Caco-2 (cell line): Measurements from ENCODE around the gene PLA2G4D. TPM values are rescaled to one million over a fixed set of nuclear protein-coding genes. Genes with fewer than 3 reads are reported as not detected.

Experiments used
- BruUV-seq: library from RNA; stranded (reverse); fragments of 400-500 nt; replicated peaks from 2 replicates; lab custom pipeline; 2021; lab: Mats Ljungman, UMichigan
- CTCF ChIA-PET: fragments of 300-600 bp; sonication (Branson Sonifier 250); formaldehyde crosslinking; loops from one replicate; lab custom pipeline; 2022; ENCODE audit warnings: antibody characterized with exemption; lab: Charles Lee
- POLR2A ChIA-PET: fragments of 300-600 bp; sonication (Branson Sonifier 250); formaldehyde crosslinking; loops from one replicate; lab custom pipeline; 2022; ENCODE audit warnings: antibody characterized with exemption; lab: Charles Lee
- DNase-seq, 2 experiments: peaks; one replicate each; pipeline versions ENCODE4 v3.0.0 to v3.0.0-alpha.2; 2020 to 2022
- H3K27me3 ChIP-seq: replicated peaks from 2 replicates; pipeline ENCODE4 v1.6.0; 2011; ENCODE audit warnings: low read length; ENCODE audit not compliant: control insufficient read depth, insufficient read depth
- H3K36me3 ChIP-seq: 2 replicates; pipeline ENCODE4 v1.5.1; 2011; ENCODE audit warnings: low read length; ENCODE audit not compliant: control insufficient read depth, insufficient read depth
- H3K4me1 ChIP-seq: fragments of 250-450 bp; sonication (Bioruptor Pico); 2 replicates; pipeline ENCODE4 v1.5.1; 2020; ENCODE audit warnings: mild to moderate bottlenecking
- H3K4me3 ChIP-seq: 2 replicates; pipeline ENCODE4 v1.5.1; 2011; ENCODE audit warnings: low read depth, mild to moderate bottlenecking, control low read depth, low read length
- H3K9me3 ChIP-seq: fragments of 250-450 bp; sonication (Bioruptor Pico); 2 replicates; pipeline ENCODE4 v1.5.1; 2020; ENCODE audit warnings: mild to moderate bottlenecking, moderate library complexity
- H3K27ac Mint-ChIP-seq: one replicate; pipeline ENCODE4 v1.8.0; 2022; ENCODE audit warnings: mixed read lengths; ENCODE audit not compliant: unreplicated experiment
- H3K27me3 Mint-ChIP-seq: one replicate; pipeline ENCODE4 v1.8.0; 2022; ENCODE audit warnings: mixed read lengths; ENCODE audit not compliant: insufficient read depth, unreplicated experiment
- H3K36me3 Mint-ChIP-seq: one replicate; pipeline ENCODE4 v1.8.0; 2022; ENCODE audit warnings: mild to moderate bottlenecking, mixed read lengths; ENCODE audit not compliant: insufficient read depth, unreplicated experiment
- H3K4me1 Mint-ChIP-seq: one replicate; pipeline ENCODE4 v1.8.0; 2022; ENCODE audit warnings: low read depth, mixed read lengths; ENCODE audit not compliant: unreplicated experiment
- H3K4me3 Mint-ChIP-seq: one replicate; pipeline ENCODE4 v1.8.0; 2022; ENCODE audit warnings: mild to moderate bottlenecking, moderate library complexity, mixed read lengths; ENCODE audit not compliant: unreplicated experiment
- H3K9me3 Mint-ChIP-seq: one replicate; pipeline ENCODE4 v1.8.0; 2022; ENCODE audit warnings: mixed read lengths; ENCODE audit not compliant: unreplicated experiment
- CTCF ChIP-seq, 2 experiments: fragments of 200-600 bp in 1 of 2; IDR thresholded peaks; 1 replicate in 1 of 2; 2 replicates in 1 of 2; pipeline versions ENCODE4 v1.5.1 to v1.8.0; 2011 to 2022; ENCODE audit warnings: antibody characterized with exemption in 1 of 2, control low read depth in 1 of 2, inconsistent platforms in 1 of 2, low read depth in 1 of 2, low read length in 1 of 2, mild to moderate bottlenecking in 1 of 2, moderate library complexity in 1 of 2; ENCODE audit not compliant: insufficient read depth in 1 of 2, severe bottlenecking in 1 of 2, unreplicated experiment in 1 of 2
- intact Hi-C: fragments of 100-400 bp; cut with micrococcal nuclease; formaldehyde crosslinking; loops from one replicate; pipeline ENCODE4 v1.10.0; 2022; ENCODE audit not compliant: unreplicated experiment
- total RNA-seq: library from RNA; stranded (reverse); gene quantifications from 2 replicates; pipeline ENCODE4 v1.2.3, GENCODE V29; 2022

The PLA2G4D gene
- total RNA-seq, 1 experiment from 2014 or later = not detected

GRCh38 chr15:42073418-42073817 is 20.9 kb downstream of the PLA2G4D start:
- DNase-seq = no peak
- Mint-ChIP-seq H3K9me3 (no peaks in the 10 kb centered on the region), H3K36me3 (no peaks in the 10 kb centered on the region), H3K27ac (no peak overlapping the region), H3K4me1 (peaks cover 7% of the 10 kb centered on the region), H3K4me3 (no peak overlapping the region), H3K27me3 (no peaks in the 10 kb centered on the region)
- CTCF ChIA-PET = interaction anchor here (1.3 kb wide), 1 partner anchor 11 kb away, joined by 7 read pairs; no protein-coding TSS in a partner anchor
- Histone ChIP-seq H3K36me3 (no peaks in the 10 kb centered on the region), H3K27me3 (no peaks in the 10 kb centered on the region), H3K9me3 (no peaks in the 10 kb centered on the region), H3K4me3 (no peak overlapping the region), H3K4me1 (peaks cover 12% of the 10 kb centered on the region; the same call in 1 of the 2 replicates)
- no TSS peak for BruUV-seq
- intact Hi-C loops = no loop called here
- no peak for TF ChIP-seq CTCF (IDR thresholded peaks at IDR 0.05; ENCODE audit: insufficient read depth in 1 of 2, low read depth in 1 of 2, low read length in 1 of 2, severe bottlenecking in 1 of 2, unreplicated experiment in 1 of 2)
- POLR2A ChIA-PET = no interaction called here

- Histone ChIP-seq H3K27me3 (no peaks in the 10 kb centered on the region), H3K9me3 (no peaks in the 10 kb centered on the region), H3K36me3 (no peaks in the 10 kb centered on the region), H3K4me3 (no peak overlapping the region), H3K4me1 (peaks cover 8% of the 10 kb centered on the region; the same call in 1 of the 2 replicates)
- CTCF ChIA-PET = interaction anchor here (1.3 kb wide), 1 partner anchor 12 kb away, joined by 7 read pairs; no protein-coding TSS in a partner anchor
- no peak for DNase-seq
- Mint-ChIP-seq H3K36me3 (no peaks in the 10 kb centered on the region), H3K27me3 (no peaks in the 10 kb centered on the region), H3K9me3 (no peaks in the 10 kb centered on the region), H3K4me3 (no peak overlapping the region), H3K4me1 (no peaks in the 10 kb centered on the region), H3K27ac (no peak overlapping the region)
- intact Hi-C loops = no loop called here
- BruUV-seq = no TSS peak
- POLR2A ChIA-PET = no interaction called here
- TF ChIP-seq CTCF (IDR thresholded peaks at IDR 0.05; ENCODE audit: insufficient read depth in 1 of 2, low read depth in 1 of 2, low read length in 1 of 2, severe bottlenecking in 1 of 2, unreplicated experiment in 1 of 2) = no peak
These were observed 22.1 kb downstream of the PLA2G4D start for GRCh38 chr15:42072141-42072685.

GRCh38 chr15:42071717-42072116 is 22.6 kb downstream of the PLA2G4D start:
- Histone ChIP-seq H3K4me1 (peaks cover 8% of the 10 kb centered on the region; the same call in 1 of the 2 replicates), H3K9me3 (no peaks in the 10 kb centered on the region), H3K4me3 (no peak overlapping the region), H3K27me3 (no peaks in the 10 kb centered on the region), H3K36me3 (no peaks in the 10 kb centered on the region)
- Mint-ChIP-seq H3K4me1 (no peaks in the 10 kb centered on the region), H3K4me3 (no peak overlapping the region), H3K27me3 (no peaks in the 10 kb centered on the region), H3K27ac (no peak overlapping the region), H3K36me3 (no peaks in the 10 kb centered on the region), H3K9me3 (no peaks in the 10 kb centered on the region)
- intact Hi-C loops = no loop called here
- TF ChIP-seq CTCF (IDR thresholded peaks at IDR 0.05; ENCODE audit: insufficient read depth in 1 of 2, low read depth in 1 of 2, low read length in 1 of 2, severe bottlenecking in 1 of 2, unreplicated experiment in 1 of 2) = no peak
- no TSS peak for BruUV-seq
- POLR2A ChIA-PET = no interaction called here
- DNase-seq = no peak
- CTCF ChIA-PET = no interaction called here
